Neural crest cell (in vitro differentiated cells): ENCODE measurements around the gene NFIB. TPM values are rescaled to one million over a fixed set of nuclear protein-coding genes. Genes with fewer than 3 reads are reported as not detected.

ENCODE experiments used
- DNase-seq: peaks from one replicate; pipeline ENCODE4 v3.0.0; 2021; ENCODE audit warnings: low read depth, mixed read lengths, low spot score
- H3K27ac Mint-ChIP-seq: one replicate; pipeline ENCODE4 v1.8.0; 2021; ENCODE audit warnings: mild to moderate bottlenecking, mixed read lengths; ENCODE audit not compliant: unreplicated experiment
- H3K27me3 Mint-ChIP-seq: 2 replicates; pipeline ENCODE4 v1.8.0; 2021; ENCODE audit warnings: low read depth, mild to moderate bottlenecking, mixed read lengths
- H3K36me3 Mint-ChIP-seq: 2 replicates; pipeline ENCODE4 v1.8.0; 2021; ENCODE audit warnings: low read depth, mild to moderate bottlenecking, mixed read lengths
- H3K4me1 Mint-ChIP-seq: 2 replicates; pipeline ENCODE4 v1.8.0; 2021; ENCODE audit warnings: mixed read lengths
- H3K4me3 Mint-ChIP-seq: one replicate; pipeline ENCODE4 v1.8.0; 2021; ENCODE audit warnings: mild to moderate bottlenecking, mixed read lengths
- H3K9me3 Mint-ChIP-seq: 2 replicates; pipeline ENCODE4 v1.8.0; 2021; ENCODE audit warnings: mixed read lengths
- CTCF ChIP-seq: fragments of 200-600 bp; sonication (generic); conservative IDR thresholded peaks from 2 replicates; pipeline ENCODE4 v1.5.0; 2021; ENCODE audit warnings: antibody characterized with exemption, mild to moderate bottlenecking
- total RNA-seq: library from RNA; stranded (reverse); gene quantifications from 2 replicates; pipeline ENCODE4 v1.2.1, GENCODE V29; 2021

Gene NFIB
- total RNA-seq, 1 donor from 2014 or later, result 3.7 TPM

- H3K36me3 Mint-ChIP-seq, result no peaks in the 10 kb centered on the region
- H3K4me3 Mint-ChIP-seq, result no peak overlapping the region
- H3K27ac Mint-ChIP-seq, result no peak overlapping the region
- H3K4me1 Mint-ChIP-seq, result peaks cover 18% of the 10 kb centered on the region
- TF ChIP-seq CTCF, result no peak
- DNase-seq, result no peak
- H3K27me3 Mint-ChIP-seq, result peaks cover 77% of the 10 kb centered on the region
- H3K9me3 Mint-ChIP-seq, result no peaks in the 10 kb centered on the region
These were observed 5.1 kb downstream of the NFIB start for GRCh38 chr9:14308853-14309145.

GRCh38 chr9:14307989-14308852 is 5.7 kb downstream of the NFIB start:
- no peaks in the 10 kb centered on the region for H3K36me3 Mint-ChIP-seq
- no peaks in the 10 kb centered on the region for H3K9me3 Mint-ChIP-seq
- H3K4me1 Mint-ChIP-seq, result peaks cover 13% of the 10 kb centered on the region

GRCh38 chr9:14306672-14307660 is 7.0 kb downstream of the NFIB start:
- no peaks in the 10 kb centered on the region for H3K36me3 Mint-ChIP-seq
- no peaks in the 10 kb centered on the region for H3K9me3 Mint-ChIP-seq
- no peak for TF ChIP-seq CTCF
- H3K4me1 Mint-ChIP-seq, result peaks cover 6% of the 10 kb centered on the region
- H3K27me3 Mint-ChIP-seq, result peaks cover 67% of the 10 kb centered on the region
- no peak for DNase-seq
- H3K27ac Mint-ChIP-seq, result no peak overlapping the region
- no peak overlapping the region for H3K4me3 Mint-ChIP-seq

More at GRCh38 chr9:14307989-14308852, 5.7 kb downstream of the NFIB start:
- no peak overlapping the region for H3K27ac Mint-ChIP-seq
- DNase-seq, result no peak
- H3K27me3 Mint-ChIP-seq, result peaks cover 72% of the 10 kb centered on the region
- no peak overlapping the region for H3K4me3 Mint-ChIP-seq
- no peak for TF ChIP-seq CTCF

GRCh38 chr9:14306188-14306587 is 7.8 kb downstream of the NFIB start:
- Mint-ChIP-seq H3K4me1 (peaks cover 6% of the 10 kb centered on the region), H3K36me3 (no peaks in the 10 kb centered on the region), H3K9me3 (no peaks in the 10 kb centered on the region), H3K4me3 (no peak overlapping the region), H3K27me3 (peaks cover 65% of the 10 kb centered on the region), H3K27ac (no peak overlapping the region)
- DNase-seq, result no peak
- TF ChIP-seq CTCF, result no peak

- no peaks in the 10 kb centered on the region for H3K9me3 Mint-ChIP-seq
- no peak overlapping the region for H3K4me3 Mint-ChIP-seq
- DNase-seq, result no peak
- no peaks in the 10 kb centered on the region for H3K36me3 Mint-ChIP-seq
- no peak overlapping the region for H3K27ac Mint-ChIP-seq
- peaks cover 65% of the 10 kb centered on the region for H3K27me3 Mint-ChIP-seq
- H3K4me1 Mint-ChIP-seq, result peaks cover 2% of the 10 kb centered on the region
- no peak for TF ChIP-seq CTCF
These were observed 9.7 kb downstream of the NFIB start for GRCh38 chr9:14304259-14304658.
